ENCODE measurements around the gene TBC1D22A.

DNA sequence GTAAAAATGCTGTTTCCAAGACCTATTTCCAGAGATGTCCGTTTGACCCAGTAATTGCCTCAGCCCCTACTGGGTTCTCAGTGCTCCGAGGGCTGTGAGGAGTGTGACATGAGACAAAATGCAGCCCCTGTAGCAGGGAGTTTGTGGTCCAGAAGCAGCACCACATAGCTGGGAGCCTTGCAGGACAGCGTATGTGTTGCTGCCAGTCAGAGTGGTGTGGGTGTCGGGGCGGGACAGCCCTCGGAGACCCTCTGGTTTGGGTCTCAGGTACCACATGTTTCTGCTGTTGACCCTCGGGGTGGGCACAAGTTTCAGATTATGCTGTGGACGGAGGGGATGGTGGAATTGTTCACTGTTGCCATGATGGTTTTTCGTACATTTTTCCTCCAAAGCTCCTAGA is 17.2 kb downstream of the TBC1D22A start:
- TF ChIP-seq, protein P1, sequence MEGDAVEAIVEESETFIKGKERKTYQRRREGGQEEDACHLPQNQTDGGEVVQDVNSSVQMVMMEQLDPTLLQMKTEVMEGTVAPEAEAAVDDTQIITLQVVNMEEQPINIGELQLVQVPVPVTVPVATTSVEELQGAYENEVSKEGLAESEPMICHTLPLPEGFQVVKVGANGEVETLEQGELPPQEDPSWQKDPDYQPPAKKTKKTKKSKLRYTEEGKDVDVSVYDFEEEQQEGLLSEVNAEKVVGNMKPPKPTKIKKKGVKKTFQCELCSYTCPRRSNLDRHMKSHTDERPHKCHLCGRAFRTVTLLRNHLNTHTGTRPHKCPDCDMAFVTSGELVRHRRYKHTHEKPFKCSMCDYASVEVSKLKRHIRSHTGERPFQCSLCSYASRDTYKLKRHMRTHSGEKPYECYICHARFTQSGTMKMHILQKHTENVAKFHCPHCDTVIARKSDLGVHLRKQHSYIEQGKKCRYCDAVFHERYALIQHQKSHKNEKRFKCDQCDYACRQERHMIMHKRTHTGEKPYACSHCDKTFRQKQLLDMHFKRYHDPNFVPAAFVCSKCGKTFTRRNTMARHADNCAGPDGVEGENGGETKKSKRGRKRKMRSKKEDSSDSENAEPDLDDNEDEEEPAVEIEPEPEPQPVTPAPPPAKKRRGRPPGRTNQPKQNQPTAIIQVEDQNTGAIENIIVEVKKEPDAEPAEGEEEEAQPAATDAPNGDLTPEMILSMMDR (IDR thresholded peaks at IDR 0.05; ENCODE audit: poor library complexity), result no peak
- TF ChIP-seq EZH2 (IDR thresholded peaks at IDR 0.05; ENCODE audit: borderline replicate concordance), result no peak
